ENCODE data around the gene KRT79. TPM values are rescaled to one million over a fixed set of nuclear protein-coding genes. Genes with fewer than 3 reads are reported as not detected.

Gene KRT79
- total and polyA plus RNA-seq, 3 donors from 2014 or later = 0.19 to 0.24 TPM; not detected in 1

- Histone ChIP-seq H3K27me3 (no peaks in the 10 kb centered on the region), H3K27ac (no peak overlapping the region), H3K4me1 (peaks cover 16% of the 10 kb centered on the region), H3K9me3 (no peaks in the 10 kb centered on the region), H3K4me3 (peak overlapping the region in 1 of 2 donors; percentile 41), H3K36me3 (ENCODE audit: low read depth, missing control alignments) (no peaks in the 10 kb centered on the region)
- TF ChIP-seq, protein P1, sequence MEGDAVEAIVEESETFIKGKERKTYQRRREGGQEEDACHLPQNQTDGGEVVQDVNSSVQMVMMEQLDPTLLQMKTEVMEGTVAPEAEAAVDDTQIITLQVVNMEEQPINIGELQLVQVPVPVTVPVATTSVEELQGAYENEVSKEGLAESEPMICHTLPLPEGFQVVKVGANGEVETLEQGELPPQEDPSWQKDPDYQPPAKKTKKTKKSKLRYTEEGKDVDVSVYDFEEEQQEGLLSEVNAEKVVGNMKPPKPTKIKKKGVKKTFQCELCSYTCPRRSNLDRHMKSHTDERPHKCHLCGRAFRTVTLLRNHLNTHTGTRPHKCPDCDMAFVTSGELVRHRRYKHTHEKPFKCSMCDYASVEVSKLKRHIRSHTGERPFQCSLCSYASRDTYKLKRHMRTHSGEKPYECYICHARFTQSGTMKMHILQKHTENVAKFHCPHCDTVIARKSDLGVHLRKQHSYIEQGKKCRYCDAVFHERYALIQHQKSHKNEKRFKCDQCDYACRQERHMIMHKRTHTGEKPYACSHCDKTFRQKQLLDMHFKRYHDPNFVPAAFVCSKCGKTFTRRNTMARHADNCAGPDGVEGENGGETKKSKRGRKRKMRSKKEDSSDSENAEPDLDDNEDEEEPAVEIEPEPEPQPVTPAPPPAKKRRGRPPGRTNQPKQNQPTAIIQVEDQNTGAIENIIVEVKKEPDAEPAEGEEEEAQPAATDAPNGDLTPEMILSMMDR (IDR thresholded peaks at IDR 0.05) = no peak
- no peak for TF ChIP-seq POLR2A (IDR thresholded peaks at IDR 0.05)
- no peak for DNase-seq
- intact Hi-C loops (cut with DNase I; ENCODE audit: low total_unique reads) = loop anchor here (5.0 to 10.0 kb wide), 2 partner anchors 501 to 719 kb away; no protein-coding TSS in a partner anchor
- 61% methylated on average over 4 of the region's 4 CpGs for WGBS, 2 donors
These were observed 39.4 kb upstream of the KRT79 start for GRCh38 chr12:52873513-52873831.

- intact Hi-C loops (cut with DNase I; ENCODE audit: low total_unique reads) = loop anchor here (5.0 to 10.0 kb wide), 2 partner anchors 501 to 718 kb away; no protein-coding TSS in a partner anchor
- Histone ChIP-seq H3K9me3 (no peaks in the 10 kb centered on the region), H3K27ac (no peak overlapping the region), H3K4me1 (peaks cover 16% of the 10 kb centered on the region), H3K4me3 (no peak overlapping the region), H3K27me3 (no peaks in the 10 kb centered on the region), H3K36me3 (ENCODE audit: low read depth, missing control alignments) (no peaks in the 10 kb centered on the region)
- 92 to 93% methylated on average over 4 to 10 of the region's 13 CpGs for WGBS, 2 donors
- no peak for DNase-seq
- TF ChIP-seq, protein P1 (IDR thresholded peaks at IDR 0.05) = no peak
- TF ChIP-seq POLR2A (IDR thresholded peaks at IDR 0.05) = no peak
These were observed 38.7 kb upstream of the KRT79 start for GRCh38 chr12:52872644-52873389.

- H3K36me3 ChIP-seq (ENCODE audit: low read depth, missing control alignments) = no peaks in the 10 kb centered on the region
- no peak overlapping the region for H3K27ac ChIP-seq
- H3K4me1 ChIP-seq = peaks cover 16% of the 10 kb centered on the region
- TF ChIP-seq, protein P1 (IDR thresholded peaks at IDR 0.05) = no peak
- TF ChIP-seq POLR2A (IDR thresholded peaks at IDR 0.05) = no peak
- 69% methylated on average over 9 of the region's 9 CpGs for WGBS, 2 donors
- DNase-seq = no peak
- no peak overlapping the region for H3K4me3 ChIP-seq
- H3K27me3 ChIP-seq = no peaks in the 10 kb centered on the region
- intact Hi-C loops (cut with DNase I; ENCODE audit: low total_unique reads) = loop anchor here (5.0 to 10.0 kb wide), 2 partner anchors 499 to 717 kb away; no protein-coding TSS in a partner anchor
- H3K9me3 ChIP-seq = no peaks in the 10 kb centered on the region
These were observed 37.4 kb upstream of the KRT79 start for GRCh38 chr12:52871291-52872039.

GRCh38 chr12:52870361-52871290 lies 36.5 kb upstream of the KRT79 start:
- Histone ChIP-seq H3K9me3 (no peaks in the 10 kb centered on the region), H3K36me3 (ENCODE audit: low read depth, missing control alignments) (no peaks in the 10 kb centered on the region), H3K27me3 (no peaks in the 10 kb centered on the region), H3K27ac (no peak overlapping the region), H3K4me3 (no peak overlapping the region), H3K4me1 (peaks cover 16% of the 10 kb centered on the region)
- DNase-seq = peak; percentile 69
- intact Hi-C loops (cut with DNase I; ENCODE audit: low total_unique reads) = loop anchor here (5.0 to 10.0 kb wide), 2 partner anchors 498 to 716 kb away; no protein-coding TSS in a partner anchor
- TF ChIP-seq, protein P1 (IDR thresholded peaks at IDR 0.05) = peak; percentile 38 to 71 (median 61)
- no peak for TF ChIP-seq POLR2A (IDR thresholded peaks at IDR 0.05)
- WGBS, 2 donors = 51 to 57% methylated on average over 14 of the region's 14 CpGs

Data from testis (tissue), 3 donors.